SIG-M5 treated with dmso at 0.1 percent for 504 hours (cell line): ENCODE measurements around the gene TGFBI.

Experiments
- DNase-seq: peaks from one replicate; lab custom pipeline; 2025; ENCODE audit not compliant: unreplicated experiment; lab: John Stamatoyannopoulos, UW

The TGFBI gene

GRCh38 chr5:136023958-136024541 is 4.7 kb upstream of the TGFBI start:
- no peak for DNase-seq

- no peak for DNase-seq
Measured at GRCh38 chr5:136025900-136026299, 2.9 kb upstream of the TGFBI start.

DNA sequence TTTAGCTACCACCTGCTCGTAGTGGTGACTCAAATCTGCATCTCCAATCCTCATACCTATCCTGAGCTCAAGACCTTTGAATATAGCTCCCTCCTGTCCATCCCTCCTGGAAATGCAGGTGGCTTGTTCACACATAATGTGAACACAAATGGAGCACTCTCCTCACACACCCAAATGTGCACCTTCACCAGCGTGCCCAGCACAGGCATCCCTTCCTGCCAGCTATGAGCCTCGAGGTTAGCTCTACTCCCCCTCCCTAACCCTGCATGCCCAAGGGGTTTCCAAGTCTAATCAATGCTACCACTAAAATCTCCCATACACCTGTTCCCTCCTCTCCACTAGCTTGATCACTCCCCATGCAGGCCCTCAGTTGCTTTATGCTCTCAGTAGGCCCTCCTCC is 2.2 kb upstream of the TGFBI start:
- DNase-seq, result no peak

DNA sequence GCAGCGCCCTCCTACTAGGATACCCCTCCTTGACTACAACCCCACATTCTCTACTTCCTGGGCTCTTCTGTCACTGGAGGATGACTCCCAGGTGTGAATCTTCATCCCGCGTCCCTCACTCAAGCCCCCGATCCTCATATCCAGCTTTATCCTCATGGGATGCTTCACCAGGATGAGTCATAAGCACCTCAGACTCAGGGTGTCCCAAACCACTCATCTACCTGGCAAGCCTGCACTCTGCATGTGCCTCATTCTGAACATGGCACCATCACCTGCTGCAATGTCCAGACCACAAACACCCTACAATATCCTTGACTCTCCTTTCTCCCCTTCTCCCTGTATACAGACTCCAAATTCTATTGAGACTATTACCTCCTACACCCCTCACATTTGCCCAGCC is 1.5 kb upstream of the TGFBI start:
- no peak for DNase-seq

GRCh38 chr5:136028090-136028489 is 698 bp upstream of the TGFBI start:
- no peak for DNase-seq

GRCh38 chr5:136030252-136030651 is 1.5 kb downstream of the TGFBI start:
- no peak for DNase-seq

DNA sequence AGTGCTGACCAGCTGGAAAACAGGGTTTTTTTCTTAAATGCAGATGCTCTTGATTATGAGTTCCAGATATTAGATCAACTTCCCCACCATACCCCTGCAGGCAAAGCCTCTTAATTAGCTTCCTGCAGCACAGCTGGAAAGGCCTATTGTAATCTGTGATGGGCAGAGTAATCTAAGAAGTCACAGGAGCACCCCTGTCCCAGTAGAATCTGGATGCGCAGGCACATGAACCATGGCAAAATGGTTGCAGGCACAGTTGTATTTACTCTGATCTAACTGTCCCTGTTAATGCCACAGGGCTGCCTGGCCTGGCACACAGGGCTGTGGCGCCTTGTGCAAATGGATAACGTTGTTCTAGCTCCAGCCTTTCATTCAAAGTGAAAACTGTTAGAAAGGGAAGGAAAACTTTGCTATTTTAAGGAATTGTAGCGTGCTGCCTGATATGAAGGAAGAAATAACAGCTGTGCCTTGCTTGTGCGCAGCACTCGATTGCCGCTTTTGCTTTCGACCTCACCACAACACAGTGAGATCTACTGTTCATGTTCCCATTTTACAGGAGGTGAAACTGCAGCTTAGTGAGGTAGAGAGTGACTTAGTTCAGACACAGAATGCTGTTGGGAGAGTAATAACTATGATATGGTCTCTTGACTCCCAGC is 2.3 kb downstream of the TGFBI start:
- no peak for DNase-seq

- no peak for DNase-seq
Measured at GRCh38 chr5:136031711-136032110, 2.9 kb downstream of the TGFBI start.

DNA sequence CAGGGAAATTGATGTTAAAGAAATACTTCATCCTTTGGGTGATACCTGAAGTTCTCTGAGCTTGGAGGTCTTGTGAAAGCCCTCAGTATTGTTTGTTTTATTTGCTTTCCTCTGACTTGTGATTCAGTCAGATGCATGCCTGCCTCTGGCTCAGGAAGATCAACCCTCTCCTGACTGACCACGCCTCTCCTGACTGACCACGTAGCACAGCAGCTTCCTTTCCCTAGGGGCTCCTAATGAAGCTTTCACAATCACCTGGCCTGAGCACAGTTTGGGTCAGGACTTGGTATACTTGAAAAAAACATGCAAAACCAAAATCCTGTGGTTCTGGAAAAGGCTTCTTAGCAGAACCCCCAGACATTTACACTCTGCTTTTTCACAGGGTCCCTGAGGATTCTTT is 3.8 kb downstream of the TGFBI start:
- no peak for DNase-seq

DNA sequence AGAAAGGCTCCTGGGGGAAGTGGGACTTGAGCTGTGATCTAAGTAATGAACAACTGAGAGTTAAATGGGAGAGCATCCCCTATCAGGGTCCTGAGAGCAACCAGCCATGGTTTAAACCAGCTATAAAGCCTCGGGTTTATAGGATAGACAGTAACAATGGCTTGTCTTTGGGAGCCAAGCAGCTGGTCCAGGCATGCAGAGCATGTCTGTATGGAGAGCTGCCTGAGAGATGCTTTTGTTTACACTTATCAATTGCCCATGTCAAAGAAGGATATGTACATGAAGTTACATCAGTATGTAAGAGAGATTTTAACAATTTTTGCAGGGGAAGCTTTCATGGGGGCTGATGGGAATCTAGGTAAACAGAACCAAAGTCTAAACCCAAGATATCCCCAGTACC is 4.4 kb downstream of the TGFBI start:
- DNase-seq, result no peak

- no peak for DNase-seq
Measured at GRCh38 chr5:136033848-136034247, 5.1 kb downstream of the TGFBI start.

DNA sequence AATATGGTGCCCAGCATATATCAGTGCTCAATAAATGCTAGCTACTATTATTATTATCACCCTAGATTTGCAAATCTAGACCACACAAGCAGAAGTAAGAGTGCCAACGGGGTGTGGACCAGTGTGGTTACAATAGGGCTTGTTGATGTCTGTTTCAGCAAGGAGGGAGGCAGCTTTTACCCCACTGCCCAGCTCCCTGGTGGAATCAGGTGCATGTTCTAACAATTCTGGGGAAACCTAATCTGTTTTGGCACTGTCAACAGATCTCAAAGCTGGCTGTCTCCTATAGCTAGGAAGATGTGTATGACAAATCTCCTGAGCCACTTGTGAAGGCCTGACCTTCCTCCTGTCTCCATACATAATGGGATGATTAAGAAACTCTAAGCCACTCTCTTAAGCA is 5.7 kb downstream of the TGFBI start:
- no peak for DNase-seq

GRCh38 chr5:136034984-136035383 is 6.2 kb downstream of the TGFBI start:
- no peak for DNase-seq

DNA sequence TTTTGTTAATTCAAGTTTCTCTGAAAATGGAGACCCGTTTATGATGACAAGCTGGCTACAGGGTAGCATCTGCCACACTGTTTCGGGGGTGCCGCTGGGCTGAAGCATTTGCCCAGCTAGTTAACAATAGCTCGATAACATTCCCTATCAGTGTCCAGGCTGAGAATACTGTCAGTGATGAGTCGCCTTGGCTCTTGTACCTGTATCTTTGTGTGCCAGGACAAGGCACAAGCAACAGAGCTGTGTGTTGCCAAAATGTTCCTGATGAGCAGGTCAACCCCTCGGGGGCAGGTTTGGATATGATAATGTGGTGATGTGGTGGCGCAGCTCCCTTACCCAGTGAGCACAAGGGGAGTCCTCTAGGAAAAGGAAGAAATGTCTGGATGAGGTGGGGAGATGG is 7.0 kb downstream of the TGFBI start:
- DNase-seq, result no peak

DNA sequence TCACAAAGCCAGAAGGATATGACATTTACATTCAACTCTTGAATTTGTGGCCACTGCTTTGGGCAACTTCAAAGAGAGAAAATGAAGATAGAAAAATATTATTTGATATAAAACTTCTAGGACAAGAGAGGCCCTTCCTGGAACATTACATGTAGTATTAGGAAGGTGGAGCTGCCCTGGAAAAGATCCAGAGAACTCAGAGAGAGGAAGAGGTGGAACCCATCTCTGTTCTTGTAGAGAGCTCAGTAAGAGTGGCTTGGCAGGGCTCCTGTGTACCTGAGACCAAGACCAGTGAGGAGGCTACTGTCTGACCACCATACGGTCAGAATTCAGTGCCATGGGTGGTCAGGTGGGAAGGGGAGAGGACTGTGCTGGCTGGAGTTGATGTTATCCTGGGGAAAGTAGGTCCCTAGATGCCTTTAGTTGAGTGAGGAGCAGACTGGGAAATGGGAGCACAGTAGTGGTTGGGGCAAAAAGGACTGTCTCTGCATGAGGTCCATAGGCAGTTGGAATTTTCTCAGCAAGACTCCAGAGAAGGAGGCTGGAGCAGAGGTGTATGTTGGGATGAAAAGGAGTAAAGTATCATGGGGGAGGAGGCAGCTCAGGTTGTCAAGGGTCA is 7.6 kb downstream of the TGFBI start:
- no peak for DNase-seq

DNA sequence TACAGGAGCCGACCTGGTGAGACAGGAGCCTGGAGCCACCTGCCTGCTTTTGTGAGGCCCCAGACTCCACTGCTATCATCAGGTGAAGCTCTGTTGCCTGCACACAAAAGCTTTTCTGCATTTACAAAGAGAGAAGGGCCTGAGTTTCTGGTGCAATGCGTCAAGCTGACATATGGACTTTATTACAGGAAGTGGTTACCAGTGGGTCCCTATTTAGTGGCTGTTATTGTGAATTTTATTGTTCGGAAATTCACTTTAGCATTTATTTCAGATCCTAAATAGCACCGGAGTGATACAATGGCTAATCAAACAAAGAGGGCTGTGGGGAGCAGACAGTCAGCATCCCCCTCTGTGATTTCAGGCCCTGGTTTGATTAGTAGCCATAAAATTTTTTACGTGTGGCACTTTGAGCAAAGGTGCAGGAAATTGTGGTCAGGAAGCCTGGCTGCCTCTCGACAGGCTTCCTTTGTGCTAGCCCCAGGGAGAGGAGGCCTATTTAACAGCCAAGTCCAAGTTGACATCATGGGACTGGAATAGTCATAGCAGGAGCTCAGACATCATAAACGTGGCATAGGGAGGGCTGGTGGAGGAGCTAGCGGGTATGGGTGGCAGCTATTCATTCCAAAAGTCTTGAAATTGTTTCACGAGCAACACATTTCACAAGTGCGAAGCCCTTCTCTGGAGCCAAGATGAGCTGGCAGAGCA is 8.4 kb downstream of the TGFBI start:
- DNase-seq, result peak; percentile 64

DNA sequence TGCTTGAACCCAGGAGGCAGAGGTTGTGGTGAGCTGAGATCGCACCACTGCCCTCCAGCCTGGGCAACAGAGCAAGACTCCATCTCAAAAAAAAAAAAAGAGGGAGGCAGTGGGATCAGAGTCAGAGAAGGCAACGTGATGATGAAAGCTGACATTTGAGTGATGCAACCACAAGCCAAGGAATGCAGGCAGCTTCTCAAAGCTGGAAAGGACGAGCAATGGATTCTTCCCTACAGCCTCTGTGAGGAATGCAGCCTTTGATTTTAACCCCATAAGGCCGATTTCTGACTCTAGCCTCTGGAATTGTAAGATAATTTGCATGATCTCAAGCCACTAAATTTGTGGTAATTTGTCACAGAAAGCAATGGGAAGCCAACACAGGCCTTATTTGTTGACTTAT is 9.8 kb downstream of the TGFBI start:
- no peak for DNase-seq

DNA sequence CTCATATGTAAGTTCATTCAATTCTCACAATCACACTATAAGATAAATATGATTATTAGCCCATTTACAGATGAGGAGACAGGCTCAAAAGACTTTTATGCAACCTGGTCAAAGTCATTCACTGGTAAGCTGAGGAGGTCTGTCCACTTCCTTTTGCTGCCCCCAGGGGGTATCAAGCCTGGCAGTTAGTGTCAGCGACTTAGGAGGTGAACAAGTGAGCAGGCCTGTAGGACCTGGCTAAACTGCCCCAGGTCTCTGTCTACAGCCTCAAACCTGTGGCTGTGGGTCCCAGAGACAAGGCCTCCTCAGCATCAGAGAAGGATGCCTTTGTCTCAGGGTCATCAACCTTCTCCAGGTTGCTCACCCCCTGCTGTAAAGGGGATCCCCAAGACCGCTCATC is 10.4 kb downstream of the TGFBI start:
- no peak for DNase-seq

DNA sequence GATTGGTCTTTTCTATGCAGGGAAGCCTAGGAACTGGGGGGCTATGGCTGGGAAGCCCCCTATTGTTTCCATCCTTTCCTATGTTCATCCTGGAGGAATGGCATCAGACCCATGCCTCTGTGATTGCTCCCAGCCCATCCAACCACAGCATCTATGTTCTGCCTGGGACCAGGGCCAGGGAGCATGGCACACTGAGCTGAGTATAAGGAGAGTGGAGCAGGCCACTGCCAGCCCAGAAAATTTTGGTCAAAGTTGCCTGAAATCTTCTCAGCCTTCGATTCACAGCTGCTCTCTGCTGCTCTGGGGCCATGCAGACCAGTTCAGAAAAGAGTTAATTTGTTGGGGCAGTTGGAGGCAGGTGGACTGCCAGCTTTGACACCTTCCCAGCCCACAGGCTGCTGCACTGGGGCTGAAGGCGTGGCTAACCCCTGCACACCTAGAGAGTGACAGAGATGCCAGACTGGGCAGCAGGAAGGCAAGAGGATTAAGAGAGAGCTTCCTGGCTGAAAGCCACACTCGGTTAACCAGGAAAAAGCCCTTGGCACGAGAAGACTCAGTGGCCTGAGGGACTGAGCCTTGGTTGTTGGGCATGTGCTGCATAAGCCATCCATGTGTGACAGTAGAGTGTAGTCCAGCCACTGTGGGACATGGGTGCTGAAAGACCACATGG is 12.1 kb downstream of the TGFBI start:
- DNase-seq, result no peak

DNA sequence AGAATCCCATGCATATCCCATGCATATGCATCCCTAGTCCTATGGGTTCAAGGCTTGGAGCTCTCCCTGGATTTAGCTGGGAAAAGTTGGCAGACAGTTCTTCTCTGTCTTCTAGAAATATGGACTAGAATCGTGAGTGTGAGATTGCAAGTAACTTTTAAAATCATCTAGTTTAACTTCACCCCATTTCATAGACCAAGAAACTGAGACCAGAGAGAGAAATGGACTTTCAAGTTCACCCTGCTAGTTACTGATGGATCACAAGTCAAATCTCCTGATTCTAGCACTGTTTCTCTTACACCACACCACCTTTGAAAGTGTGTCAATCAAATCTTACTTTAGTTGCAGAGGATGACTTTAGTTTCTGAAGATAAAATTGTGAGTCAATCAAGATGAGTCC is 13.4 kb downstream of the TGFBI start:
- DNase-seq, result no peak

DNA sequence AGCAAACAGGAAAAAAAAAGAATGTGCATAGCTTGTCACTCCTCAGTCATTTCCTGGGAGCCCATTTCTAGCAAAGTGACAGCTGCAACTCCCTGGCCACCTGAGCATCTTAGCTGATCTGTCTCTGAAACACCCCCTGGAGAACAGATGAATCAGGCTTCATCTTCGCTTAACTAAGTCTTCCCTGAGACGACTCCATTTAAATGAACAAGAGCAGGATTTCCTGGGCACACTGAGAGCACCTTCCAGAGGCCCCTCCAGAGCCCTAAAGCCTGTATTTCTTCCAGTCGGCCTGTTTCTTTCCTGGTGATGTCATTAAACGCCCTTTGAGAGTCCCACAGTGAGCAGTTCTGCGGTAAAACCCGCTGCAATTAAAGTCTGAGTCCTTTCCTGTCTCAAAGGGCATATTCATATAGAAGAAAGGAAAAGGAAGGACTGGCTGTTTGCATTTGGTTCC is 13.9 kb downstream of the TGFBI start:
- DNase-seq, result no peak

DNA sequence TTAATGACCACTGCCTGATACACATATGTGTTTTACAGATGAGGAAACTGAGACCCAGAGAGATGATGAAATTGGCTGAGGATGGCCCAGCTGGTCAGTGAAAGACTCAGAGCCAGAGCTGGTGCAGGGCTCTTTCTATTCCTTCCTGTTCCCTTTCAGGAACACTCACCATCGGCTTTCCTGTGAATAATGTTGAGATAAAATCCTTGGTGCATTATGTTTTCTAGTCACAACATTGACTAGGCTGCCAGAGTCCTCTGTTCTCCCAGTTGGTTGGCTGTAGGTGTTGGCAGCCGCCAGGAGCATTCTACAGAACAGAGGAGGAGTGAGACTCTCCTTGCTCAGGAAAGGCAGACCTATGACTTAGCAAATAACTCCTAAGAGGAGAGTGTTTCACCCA is 14.8 kb downstream of the TGFBI start:
- no peak for DNase-seq
